GM18951 (cell line): ENCODE measurements around the gene TULP3.

Source experiments
- POLR2A ChIP-seq: IDR thresholded peaks from 4 replicates; pipeline ENCODE4 v1.6.1; 2011; ENCODE audit warnings: mild to moderate bottlenecking; ENCODE audit not compliant: insufficient read length, insufficient read depth; ENCODE audit errors: extremely low read depth
- in situ Hi-C: fragments of 300-500 bp; cut with MboI; formaldehyde crosslinking; loops from one replicate; pipeline ENCODE4 v1.12.0; 2022; ENCODE audit warnings: low sequenced_read_pairs, mixed read lengths, inconsistent platforms; ENCODE audit not compliant: unreplicated experiment

Gene TULP3

DNA sequence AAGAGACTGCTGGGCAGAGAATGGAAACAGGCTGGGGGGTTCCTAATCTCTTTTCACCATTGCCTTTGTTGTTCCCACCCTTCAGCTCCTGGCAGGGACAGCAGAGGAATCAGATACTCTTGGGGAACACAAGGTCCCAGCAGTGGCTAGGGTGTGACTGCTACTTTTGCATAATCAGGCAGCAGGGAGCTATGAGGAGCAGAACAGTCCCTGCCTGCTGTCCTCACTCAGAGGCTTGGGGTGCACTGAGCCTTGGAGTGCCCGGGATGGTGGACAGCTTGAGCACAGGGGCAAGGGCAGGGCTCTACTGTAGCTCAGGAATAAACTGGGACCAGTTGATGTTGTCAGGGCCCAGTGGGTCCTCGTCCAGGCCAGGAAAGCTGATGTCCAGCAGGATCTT is 32.4 kb upstream of the TULP3 start:
- peak; percentile 2 for TF ChIP-seq POLR2A

DNA sequence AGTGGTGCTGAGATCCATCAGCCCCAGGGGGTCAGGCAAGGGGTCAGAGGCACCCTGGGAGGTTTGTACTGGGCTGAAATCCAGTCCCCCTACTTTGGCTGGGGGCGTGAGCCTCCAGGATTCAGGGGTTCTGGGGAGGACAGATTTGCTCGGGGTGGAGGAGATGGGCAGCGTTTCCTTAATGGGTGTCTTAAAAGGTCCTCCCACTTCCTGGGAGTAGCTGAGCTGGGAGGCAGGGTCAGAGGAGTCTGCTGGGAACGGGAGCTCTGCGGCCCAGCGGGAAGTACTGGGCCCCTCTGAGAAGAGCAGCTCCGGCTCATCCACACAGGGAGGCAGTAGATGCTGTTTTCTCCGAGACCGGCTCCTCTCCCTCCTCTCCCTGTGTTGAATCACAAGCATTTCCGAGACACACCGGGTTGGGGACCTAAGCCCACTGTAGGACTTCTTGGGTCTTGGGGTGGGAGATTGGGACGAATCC is 31.7 kb upstream of the TULP3 start:
- no peak for TF ChIP-seq POLR2A
- in situ Hi-C loops: loop anchor here (25.0 kb wide), 1 partner anchor 178 kb away; no protein-coding TSS in a partner anchor

More for the DNA sequence above, 32.4 kb upstream of the TULP3 start:
- in situ Hi-C loops: loop anchor here (25.0 kb wide), 1 partner anchor 179 kb away; no protein-coding TSS in a partner anchor

DNA sequence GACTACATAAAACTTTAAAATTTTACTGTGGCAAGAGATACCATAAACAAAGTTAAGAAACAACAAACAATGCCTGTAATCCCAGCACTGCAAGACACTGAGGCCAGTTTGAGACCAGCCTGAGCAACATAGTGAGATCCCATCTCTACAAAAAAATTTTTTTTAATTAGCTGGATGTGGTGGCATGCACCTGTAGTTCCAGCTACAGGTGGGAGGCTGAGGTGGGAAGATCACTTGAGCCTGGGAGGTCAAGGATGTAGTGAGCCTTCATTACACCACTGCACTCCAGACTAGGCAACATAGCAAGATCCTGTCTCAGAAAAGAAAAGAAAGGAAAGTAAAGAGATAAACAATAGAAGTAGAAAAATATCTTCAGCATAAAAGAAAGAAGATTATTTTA is 30.5 kb upstream of the TULP3 start:
- in situ Hi-C loops: loop anchor here (25.0 kb wide), 1 partner anchor 177 kb away; no protein-coding TSS in a partner anchor
- TF ChIP-seq POLR2A: no peak

GRCh38 chr12:2862876-2863275 is 27.8 kb upstream of the TULP3 start:
- in situ Hi-C loops: loop anchor here (25.0 kb wide), 1 partner anchor 174 kb away; no protein-coding TSS in a partner anchor
- TF ChIP-seq POLR2A: no peak

DNA sequence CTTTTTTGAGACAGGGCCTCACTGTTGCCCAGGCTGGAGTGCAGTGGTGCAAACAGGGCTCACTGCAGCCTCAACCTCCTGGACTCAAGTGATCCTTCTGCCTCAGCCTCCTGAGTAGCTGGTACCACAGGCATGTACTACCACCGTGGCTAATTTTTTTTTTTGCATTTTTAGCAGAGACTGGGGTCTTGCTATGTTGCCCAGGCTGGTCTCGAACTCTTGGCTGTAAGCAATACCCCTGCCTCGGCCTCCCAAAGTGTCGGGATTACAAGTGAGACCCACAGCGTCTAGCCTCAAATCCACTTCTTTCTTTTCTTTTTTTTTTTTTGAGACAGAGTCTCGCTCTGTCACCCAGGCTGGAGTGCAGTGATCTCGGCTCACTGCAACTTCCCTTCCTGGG is 27.3 kb upstream of the TULP3 start:
- in situ Hi-C loops: loop anchor here (25.0 kb wide), 1 partner anchor 174 kb away; no protein-coding TSS in a partner anchor

GRCh38 chr12:2864198-2864597 is 26.5 kb upstream of the TULP3 start:
- TF ChIP-seq POLR2A: no peak
- in situ Hi-C loops: loop anchor here (25.0 kb wide), 1 partner anchor 173 kb away; no protein-coding TSS in a partner anchor

GRCh38 chr12:2868986-2869632 is 21.6 kb upstream of the TULP3 start:
- in situ Hi-C loops: loop anchor here (25.0 kb wide), 1 partner anchor 168 kb away; no protein-coding TSS in a partner anchor

- in situ Hi-C loops: no loop called here
- no peak for TF ChIP-seq POLR2A
Measured at GRCh38 chr12:2876431-2877046, 14.2 kb upstream of the TULP3 start.

- in situ Hi-C loops: no loop called here
- TF ChIP-seq POLR2A: peak; percentile 83
Measured at GRCh38 chr12:2877047-2877952, 13.4 kb upstream of the TULP3 start, which contains the start of the genes FOXM1 and RHNO1. Gene FOXM1 (minus strand): TSS chr12:2877174. CDS start chr12:2874478, 2,696 bp downstream. Gene RHNO1 (plus strand): TSS chr12:2877223. CDS start chr12:2885367, 8,144 bp downstream.

- in situ Hi-C loops: no loop called here
- TF ChIP-seq POLR2A: no peak
Measured at GRCh38 chr12:2877953-2878732, 12.5 kb upstream of the TULP3 start.

GRCh38 chr12:2879853-2880252 is 10.8 kb upstream of the TULP3 start:
- in situ Hi-C loops: no loop called here
- TF ChIP-seq POLR2A: no peak

DNA sequence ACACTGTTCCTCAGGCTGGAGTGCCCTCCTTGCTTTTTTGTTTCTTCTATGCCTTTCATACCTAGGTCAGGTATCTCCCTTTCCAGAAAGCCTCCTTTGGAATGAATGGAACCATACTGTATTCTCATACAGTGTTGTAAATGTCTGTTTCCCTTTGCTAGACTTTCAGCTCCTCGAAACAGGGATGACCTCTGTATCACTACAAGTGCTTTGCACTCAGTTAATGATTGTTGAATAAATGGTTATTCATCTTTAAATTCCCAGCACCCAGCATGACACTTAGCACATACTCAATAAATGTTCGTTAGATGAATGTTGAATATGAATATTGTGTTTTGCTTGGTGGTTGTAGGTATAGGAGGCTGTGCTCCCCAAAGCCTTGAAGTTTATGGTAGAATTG is 5.9 kb upstream of the TULP3 start:
- in situ Hi-C loops: no loop called here

More for the DNA sequence above, 5.9 kb upstream of the TULP3 start:
- no peak for TF ChIP-seq POLR2A
